ENCODE results near the gene STYXL1.
"Not testable (repeated sequence)": the region's sequence is repeated elsewhere in the genome, so short reads cannot be mapped to it uniquely, and the experiment has no call there.

DNA sequence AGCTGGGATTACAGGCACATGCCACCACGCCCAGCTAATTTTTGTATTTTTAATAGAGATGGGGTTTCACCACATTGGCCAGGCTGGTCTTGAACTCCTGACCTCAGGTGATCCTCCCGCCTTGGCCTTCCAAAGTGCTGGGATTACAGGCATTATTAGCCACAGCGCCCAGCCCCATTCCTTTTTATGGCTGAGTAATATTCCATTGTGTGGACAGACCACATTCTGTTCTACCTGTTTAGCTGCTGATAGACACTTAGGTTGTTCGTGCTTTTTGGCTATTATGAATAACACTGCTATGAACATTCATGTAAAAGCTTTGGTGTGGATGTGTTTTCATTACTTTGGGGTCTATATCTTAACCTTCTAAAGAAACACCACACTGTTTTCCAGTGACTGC is 29.3 kb downstream of the STYXL1 start:
- TF ChIP-seq, protein P1, sequence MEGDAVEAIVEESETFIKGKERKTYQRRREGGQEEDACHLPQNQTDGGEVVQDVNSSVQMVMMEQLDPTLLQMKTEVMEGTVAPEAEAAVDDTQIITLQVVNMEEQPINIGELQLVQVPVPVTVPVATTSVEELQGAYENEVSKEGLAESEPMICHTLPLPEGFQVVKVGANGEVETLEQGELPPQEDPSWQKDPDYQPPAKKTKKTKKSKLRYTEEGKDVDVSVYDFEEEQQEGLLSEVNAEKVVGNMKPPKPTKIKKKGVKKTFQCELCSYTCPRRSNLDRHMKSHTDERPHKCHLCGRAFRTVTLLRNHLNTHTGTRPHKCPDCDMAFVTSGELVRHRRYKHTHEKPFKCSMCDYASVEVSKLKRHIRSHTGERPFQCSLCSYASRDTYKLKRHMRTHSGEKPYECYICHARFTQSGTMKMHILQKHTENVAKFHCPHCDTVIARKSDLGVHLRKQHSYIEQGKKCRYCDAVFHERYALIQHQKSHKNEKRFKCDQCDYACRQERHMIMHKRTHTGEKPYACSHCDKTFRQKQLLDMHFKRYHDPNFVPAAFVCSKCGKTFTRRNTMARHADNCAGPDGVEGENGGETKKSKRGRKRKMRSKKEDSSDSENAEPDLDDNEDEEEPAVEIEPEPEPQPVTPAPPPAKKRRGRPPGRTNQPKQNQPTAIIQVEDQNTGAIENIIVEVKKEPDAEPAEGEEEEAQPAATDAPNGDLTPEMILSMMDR (conservative IDR thresholded peaks at IDR 0.05), result not testable (repeated sequence)
- not testable (repeated sequence) for TF ChIP-seq ZFX (IDR thresholded peaks at IDR 0.05)

Data from C4-2B (cell line).